WTC11 (cell line): Measurements from ENCODE around the gene SLK.

Experiments used
- CREM ChIP-seq: sonication (generic); formaldehyde crosslinking; IDR thresholded peaks from 2 replicates; pipeline ENCODE4 v1.8.1; 2022; ENCODE audit warnings: mild to moderate bottlenecking, missing genetic modification reagents, moderate library complexity
- ELF4 ChIP-seq: sonication (generic); formaldehyde crosslinking; IDR thresholded peaks from 2 replicates; pipeline ENCODE4 v1.8.1; 2022; ENCODE audit warnings: low read depth, mild to moderate bottlenecking, moderate library complexity, missing genetic modification reagents
- FOXJ3 ChIP-seq: sonication (generic); formaldehyde crosslinking; IDR thresholded peaks from 2 replicates; pipeline ENCODE4 v1.9.0; 2021; ENCODE audit warnings: missing genetic modification reagents, mild to moderate bottlenecking, borderline replicate concordance
- NR3C1 ChIP-seq: sonication (generic); formaldehyde crosslinking; conservative IDR thresholded peaks from 2 replicates; pipeline ENCODE4 v1.8.1; 2023; ENCODE audit warnings: low read depth, mild to moderate bottlenecking, missing genetic modification reagents
- SMAD3 ChIP-seq: sonication (generic); formaldehyde crosslinking; IDR thresholded peaks from 2 replicates; pipeline ENCODE4 v1.8.0; 2022; ENCODE audit warnings: missing genetic modification reagents, mild to moderate bottlenecking, borderline replicate concordance
- TEAD1 ChIP-seq: sonication (generic); formaldehyde crosslinking; IDR thresholded peaks from 2 replicates; pipeline ENCODE4 v1.8.0; 2022; ENCODE audit warnings: mild to moderate bottlenecking, missing genetic modification reagents
- TEAD4 ChIP-seq: sonication (generic); formaldehyde crosslinking; IDR thresholded peaks from 2 replicates; pipeline ENCODE4 v1.8.0; 2022; ENCODE audit warnings: mild to moderate bottlenecking, missing genetic modification reagents
- ZNF232 ChIP-seq: sonication (generic); formaldehyde crosslinking; IDR thresholded peaks from 2 replicates; pipeline ENCODE4 v1.8.0; 2022; ENCODE audit warnings: mild to moderate bottlenecking, missing genetic modification reagents
- ZNF263 ChIP-seq: sonication (generic); formaldehyde crosslinking; IDR thresholded peaks from 2 replicates; pipeline ENCODE4 v1.8.1; 2022; ENCODE audit warnings: low read depth, mild to moderate bottlenecking, moderate library complexity, missing genetic modification reagents
- TF ChIP-seq, protein P1 (sequence below): fragments of 200-600 bp; IDR thresholded peaks from 2 replicates; pipeline ENCODE4 v1.8.0; 2022; ENCODE audit warnings: antibody characterized with exemption
- TF ChIP-seq, protein P2 (sequence below): sonication (generic); formaldehyde crosslinking; IDR thresholded peaks from 2 replicates; pipeline ENCODE4 v1.8.0; 2022; ENCODE audit warnings: mild to moderate bottlenecking, missing genetic modification reagents
- TF ChIP-seq, protein P3 (sequence below): sonication (generic); formaldehyde crosslinking; IDR thresholded peaks from 2 replicates; pipeline ENCODE4 v1.8.0; 2022; ENCODE audit warnings: mild to moderate bottlenecking, missing genetic modification reagents
- TF ChIP-seq, protein P4 (sequence below): fragments of 250-450 bp; sonication (Bioruptor Pico); conservative IDR thresholded peaks from 2 replicates; pipeline ENCODE4 v1.9.0; 2021; ENCODE audit warnings: mild to moderate bottlenecking
- TF ChIP-seq, protein P5 (sequence below): sonication (generic); formaldehyde crosslinking; IDR thresholded peaks from 2 replicates; pipeline ENCODE4 v1.8.1; 2023; ENCODE audit warnings: mild to moderate bottlenecking, missing genetic modification reagents, borderline replicate concordance

DNA sequence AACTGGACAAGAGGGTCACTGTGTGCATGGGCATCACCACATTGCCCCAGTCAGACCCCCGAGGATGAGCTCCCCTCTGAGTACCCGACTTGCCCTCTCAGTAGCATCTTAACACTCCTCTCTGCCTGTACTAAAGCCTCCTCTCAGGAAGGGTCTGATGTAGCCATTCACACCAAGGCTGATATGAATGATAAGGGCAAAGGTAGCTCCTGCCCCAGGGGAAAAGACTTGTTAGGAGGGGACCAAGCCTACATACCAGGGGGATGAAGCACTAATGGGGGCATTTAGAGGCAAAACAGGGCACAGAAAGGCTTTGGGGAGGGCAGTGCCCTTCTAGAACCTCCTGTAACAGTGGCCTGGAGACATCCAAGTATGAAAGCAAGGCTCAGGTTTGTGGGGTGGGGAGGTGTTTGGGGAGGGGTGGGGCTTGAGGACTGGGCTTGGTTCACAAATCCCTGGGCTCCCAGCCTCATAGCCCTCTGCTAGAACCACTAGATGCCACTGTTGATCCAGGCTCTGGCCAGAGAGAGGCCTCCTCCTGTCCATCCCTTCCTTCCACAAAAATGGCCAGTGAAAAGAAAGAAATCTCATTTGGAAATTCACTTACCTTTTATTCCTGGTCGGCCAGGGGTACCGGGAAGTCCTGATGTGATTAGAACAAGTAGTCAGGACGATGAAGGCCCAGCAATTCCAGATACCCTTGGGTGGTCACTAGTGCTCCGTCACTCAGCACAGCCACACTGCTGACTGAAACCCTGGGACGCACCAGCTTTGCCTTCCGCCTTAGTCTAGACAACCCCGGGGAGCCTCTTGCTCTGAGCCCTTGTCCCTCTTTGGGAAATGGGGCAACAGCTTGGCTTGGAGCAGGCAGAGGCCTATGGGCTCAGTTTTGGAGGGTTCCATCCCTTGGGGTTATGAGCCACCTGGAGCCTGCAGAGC is 78.5 kb downstream of the SLK start:
- TF ChIP-seq TEAD1 (CRISPR knock-in tag) (no peak), NR3C1 (CRISPR knock-in tag) (no peak), ZNF232 (CRISPR knock-in tag) (no peak), ELF4 (no peak), SMAD3 (CRISPR knock-in tag) (no peak), ZNF263 (CRISPR knock-in tag) (no peak), TEAD4 (CRISPR knock-in tag) (no peak), FOXJ3 (CRISPR knock-in tag) (no peak), CREM (CRISPR knock-in tag) (no peak)
- TF ChIP-seq, protein P1, sequence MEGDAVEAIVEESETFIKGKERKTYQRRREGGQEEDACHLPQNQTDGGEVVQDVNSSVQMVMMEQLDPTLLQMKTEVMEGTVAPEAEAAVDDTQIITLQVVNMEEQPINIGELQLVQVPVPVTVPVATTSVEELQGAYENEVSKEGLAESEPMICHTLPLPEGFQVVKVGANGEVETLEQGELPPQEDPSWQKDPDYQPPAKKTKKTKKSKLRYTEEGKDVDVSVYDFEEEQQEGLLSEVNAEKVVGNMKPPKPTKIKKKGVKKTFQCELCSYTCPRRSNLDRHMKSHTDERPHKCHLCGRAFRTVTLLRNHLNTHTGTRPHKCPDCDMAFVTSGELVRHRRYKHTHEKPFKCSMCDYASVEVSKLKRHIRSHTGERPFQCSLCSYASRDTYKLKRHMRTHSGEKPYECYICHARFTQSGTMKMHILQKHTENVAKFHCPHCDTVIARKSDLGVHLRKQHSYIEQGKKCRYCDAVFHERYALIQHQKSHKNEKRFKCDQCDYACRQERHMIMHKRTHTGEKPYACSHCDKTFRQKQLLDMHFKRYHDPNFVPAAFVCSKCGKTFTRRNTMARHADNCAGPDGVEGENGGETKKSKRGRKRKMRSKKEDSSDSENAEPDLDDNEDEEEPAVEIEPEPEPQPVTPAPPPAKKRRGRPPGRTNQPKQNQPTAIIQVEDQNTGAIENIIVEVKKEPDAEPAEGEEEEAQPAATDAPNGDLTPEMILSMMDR, result 0 out of 2 replicates have a peak, but pooled peaks have one; percentile 21
- TF ChIP-seq, protein P2, sequence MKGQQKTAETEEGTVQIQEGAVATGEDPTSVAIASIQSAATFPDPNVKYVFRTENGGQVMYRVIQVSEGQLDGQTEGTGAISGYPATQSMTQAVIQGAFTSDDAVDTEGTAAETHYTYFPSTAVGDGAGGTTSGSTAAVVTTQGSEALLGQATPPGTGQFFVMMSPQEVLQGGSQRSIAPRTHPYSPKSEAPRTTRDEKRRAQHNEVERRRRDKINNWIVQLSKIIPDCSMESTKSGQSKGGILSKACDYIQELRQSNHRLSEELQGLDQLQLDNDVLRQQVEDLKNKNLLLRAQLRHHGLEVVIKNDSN (CRISPR knock-in tag), result no peak
- TF ChIP-seq, protein P3, sequence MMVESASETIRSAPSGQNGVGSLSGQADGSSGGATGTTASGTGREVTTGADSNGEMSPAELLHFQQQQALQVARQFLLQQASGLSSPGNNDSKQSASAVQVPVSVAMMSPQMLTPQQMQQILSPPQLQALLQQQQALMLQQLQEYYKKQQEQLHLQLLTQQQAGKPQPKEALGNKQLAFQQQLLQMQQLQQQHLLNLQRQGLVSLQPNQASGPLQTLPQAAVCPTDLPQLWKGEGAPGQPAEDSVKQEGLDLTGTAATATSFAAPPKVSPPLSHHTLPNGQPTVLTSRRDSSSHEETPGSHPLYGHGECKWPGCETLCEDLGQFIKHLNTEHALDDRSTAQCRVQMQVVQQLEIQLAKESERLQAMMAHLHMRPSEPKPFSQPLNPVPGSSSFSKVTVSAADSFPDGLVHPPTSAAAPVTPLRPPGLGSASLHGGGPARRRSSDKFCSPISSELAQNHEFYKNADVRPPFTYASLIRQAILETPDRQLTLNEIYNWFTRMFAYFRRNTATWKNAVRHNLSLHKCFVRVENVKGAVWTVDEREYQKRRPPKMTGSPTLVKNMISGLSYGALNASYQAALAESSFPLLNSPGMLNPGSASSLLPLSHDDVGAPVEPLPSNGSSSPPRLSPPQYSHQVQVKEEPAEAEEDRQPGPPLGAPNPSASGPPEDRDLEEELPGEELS (CRISPR knock-in tag), result no peak
- TF ChIP-seq, protein P4, sequence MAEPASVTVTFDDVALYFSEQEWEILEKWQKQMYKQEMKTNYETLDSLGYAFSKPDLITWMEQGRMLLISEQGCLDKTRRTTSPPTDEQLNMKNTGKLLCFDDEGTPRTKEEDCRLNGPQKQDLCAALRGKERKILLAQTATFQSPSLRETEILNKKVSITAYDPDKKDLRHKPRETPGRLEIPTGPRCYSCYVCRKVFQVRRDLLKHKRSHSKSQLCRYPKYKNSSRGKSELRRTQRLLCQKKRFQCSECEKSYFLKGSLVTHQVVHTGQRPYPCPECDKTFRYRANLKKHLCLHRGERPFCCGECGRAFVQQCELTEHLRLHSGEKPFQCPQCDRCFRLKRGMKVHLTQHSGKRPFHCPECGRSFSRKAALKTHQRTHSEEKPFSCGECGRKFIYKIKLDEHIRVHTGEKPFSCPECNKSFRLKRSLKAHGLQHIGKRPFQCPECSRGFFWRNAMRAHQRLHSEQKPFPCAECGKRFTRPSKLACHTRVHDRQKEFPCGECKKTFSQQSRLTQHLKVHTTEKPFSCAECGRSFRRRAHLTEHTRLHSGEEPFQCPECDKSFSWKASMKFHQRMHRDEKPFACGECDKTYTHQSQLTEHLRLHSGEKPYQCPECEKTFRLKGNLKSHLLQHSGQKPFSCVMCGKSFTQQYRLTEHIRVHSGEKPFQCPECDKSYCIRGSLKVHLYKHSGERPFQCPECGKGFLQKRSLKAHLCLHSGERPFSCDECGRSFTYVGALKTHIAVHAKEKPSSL, result no peak
- TF ChIP-seq, protein P5, sequence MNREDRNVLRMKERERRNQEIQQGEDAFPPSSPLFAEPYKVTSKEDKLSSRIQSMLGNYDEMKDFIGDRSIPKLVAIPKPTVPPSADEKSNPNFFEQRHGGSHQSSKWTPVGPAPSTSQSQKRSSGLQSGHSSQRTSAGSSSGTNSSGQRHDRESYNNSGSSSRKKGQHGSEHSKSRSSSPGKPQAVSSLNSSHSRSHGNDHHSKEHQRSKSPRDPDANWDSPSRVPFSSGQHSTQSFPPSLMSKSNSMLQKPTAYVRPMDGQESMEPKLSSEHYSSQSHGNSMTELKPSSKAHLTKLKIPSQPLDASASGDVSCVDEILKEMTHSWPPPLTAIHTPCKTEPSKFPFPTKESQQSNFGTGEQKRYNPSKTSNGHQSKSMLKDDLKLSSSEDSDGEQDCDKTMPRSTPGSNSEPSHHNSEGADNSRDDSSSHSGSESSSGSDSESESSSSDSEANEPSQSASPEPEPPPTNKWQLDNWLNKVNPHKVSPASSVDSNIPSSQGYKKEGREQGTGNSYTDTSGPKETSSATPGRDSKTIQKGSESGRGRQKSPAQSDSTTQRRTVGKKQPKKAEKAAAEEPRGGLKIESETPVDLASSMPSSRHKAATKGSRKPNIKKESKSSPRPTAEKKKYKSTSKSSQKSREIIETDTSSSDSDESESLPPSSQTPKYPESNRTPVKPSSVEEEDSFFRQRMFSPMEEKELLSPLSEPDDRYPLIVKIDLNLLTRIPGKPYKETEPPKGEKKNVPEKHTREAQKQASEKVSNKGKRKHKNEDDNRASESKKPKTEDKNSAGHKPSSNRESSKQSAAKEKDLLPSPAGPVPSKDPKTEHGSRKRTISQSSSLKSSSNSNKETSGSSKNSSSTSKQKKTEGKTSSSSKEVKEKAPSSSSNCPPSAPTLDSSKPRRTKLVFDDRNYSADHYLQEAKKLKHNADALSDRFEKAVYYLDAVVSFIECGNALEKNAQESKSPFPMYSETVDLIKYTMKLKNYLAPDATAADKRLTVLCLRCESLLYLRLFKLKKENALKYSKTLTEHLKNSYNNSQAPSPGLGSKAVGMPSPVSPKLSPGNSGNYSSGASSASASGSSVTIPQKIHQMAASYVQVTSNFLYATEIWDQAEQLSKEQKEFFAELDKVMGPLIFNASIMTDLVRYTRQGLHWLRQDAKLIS (CRISPR knock-in tag), result no peak
